ENCODE results near the gene INSYN1.
"Not testable (repeated sequence)": the region's sequence is repeated elsewhere in the genome, so short reads cannot be mapped to it uniquely, and the experiment has no call there.

Gene INSYN1

DNA sequence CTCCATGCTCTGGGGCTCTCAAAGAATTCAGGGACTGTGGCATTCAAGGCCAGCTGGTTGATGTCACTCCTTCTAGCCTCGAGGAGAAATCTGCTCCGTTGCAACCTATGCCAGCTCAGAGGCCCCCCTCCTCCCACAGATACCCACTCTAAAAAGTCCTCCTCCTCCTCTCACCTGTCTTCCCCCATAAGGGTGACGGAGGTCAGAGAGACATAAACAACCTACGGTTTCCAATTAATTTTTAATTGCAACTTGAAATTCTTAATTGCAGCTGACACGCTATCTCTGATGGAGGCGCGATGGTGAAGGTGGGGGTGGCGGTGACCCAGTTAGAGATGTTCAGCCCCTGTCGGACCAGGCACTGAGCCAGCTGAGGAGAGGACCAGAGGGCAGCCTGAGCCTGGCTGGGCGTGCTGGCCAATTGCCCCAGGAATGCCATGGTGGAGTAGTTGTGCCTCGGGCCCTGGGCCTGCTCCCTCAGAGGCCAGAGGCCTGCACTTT lies 43.2 kb upstream of the INSYN1 start:
- ChIA-PET POLR2A (no interaction called here), CTCF (interaction anchor here (1.0 kb wide), 1 partner anchor 119 kb away, joined by 3 read pairs; no protein-coding TSS in a partner anchor)
- H3K4me3 ChIP-seq (ENCODE audit: low read depth, low read length): no peak overlapping the region
- DNase-seq (ENCODE audit: low read depth, low spot score): no peak
- TF ChIP-seq, protein P1, sequence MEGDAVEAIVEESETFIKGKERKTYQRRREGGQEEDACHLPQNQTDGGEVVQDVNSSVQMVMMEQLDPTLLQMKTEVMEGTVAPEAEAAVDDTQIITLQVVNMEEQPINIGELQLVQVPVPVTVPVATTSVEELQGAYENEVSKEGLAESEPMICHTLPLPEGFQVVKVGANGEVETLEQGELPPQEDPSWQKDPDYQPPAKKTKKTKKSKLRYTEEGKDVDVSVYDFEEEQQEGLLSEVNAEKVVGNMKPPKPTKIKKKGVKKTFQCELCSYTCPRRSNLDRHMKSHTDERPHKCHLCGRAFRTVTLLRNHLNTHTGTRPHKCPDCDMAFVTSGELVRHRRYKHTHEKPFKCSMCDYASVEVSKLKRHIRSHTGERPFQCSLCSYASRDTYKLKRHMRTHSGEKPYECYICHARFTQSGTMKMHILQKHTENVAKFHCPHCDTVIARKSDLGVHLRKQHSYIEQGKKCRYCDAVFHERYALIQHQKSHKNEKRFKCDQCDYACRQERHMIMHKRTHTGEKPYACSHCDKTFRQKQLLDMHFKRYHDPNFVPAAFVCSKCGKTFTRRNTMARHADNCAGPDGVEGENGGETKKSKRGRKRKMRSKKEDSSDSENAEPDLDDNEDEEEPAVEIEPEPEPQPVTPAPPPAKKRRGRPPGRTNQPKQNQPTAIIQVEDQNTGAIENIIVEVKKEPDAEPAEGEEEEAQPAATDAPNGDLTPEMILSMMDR (IDR thresholded peaks at IDR 0.05; ENCODE audit: insufficient read depth, low read length, missing control alignments): no peak

GRCh38 chr15:73794443-73795133 lies 41.4 kb upstream of the INSYN1 start:
- ChIA-PET POLR2A (no interaction called here), CTCF (interaction anchor here (0.9 to 1.8 kb wide), 2 partner anchors 14 to 78 kb away, joined by 3 to 6 read pairs; no protein-coding TSS in a partner anchor)
- no peak for DNase-seq (ENCODE audit: low read depth, low spot score)
- H3K4me3 ChIP-seq (ENCODE audit: low read depth, low read length): no peak overlapping the region
- TF ChIP-seq, protein P1 (IDR thresholded peaks at IDR 0.05; ENCODE audit: insufficient read depth, low read length, missing control alignments): no peak

GRCh38 chr15:73792899-73793541 lies 39.9 kb upstream of the INSYN1 start:
- DNase-seq (ENCODE audit: low read depth, low spot score); H3K4me3 ChIP-seq (ENCODE audit: low read depth, low read length); POLR2A ChIA-PET: not testable (repeated sequence)
- CTCF ChIA-PET: interaction anchor here (1.8 to 2.9 kb wide), 2 partner anchors 11 to 12 kb away, joined by 6 to 15 read pairs; no protein-coding TSS in a partner anchor

- CTCF ChIA-PET: interaction anchor here (2.9 kb wide), 1 partner anchor 10 kb away, joined by 15 read pairs; no protein-coding TSS in a partner anchor
Measured at GRCh38 chr15:73792415-73792814, 39.3 kb upstream of the INSYN1 start.

GRCh38 chr15:73789521-73790240 lies 36.5 kb upstream of the INSYN1 start:
- no peak for DNase-seq (ENCODE audit: low read depth, low spot score)
- no peak overlapping the region for H3K4me3 ChIP-seq (ENCODE audit: low read depth, low read length)
- ChIA-PET POLR2A (no interaction called here), CTCF (interaction anchor here (1.6 to 2.9 kb wide), 2 partner anchors 7 to 11 kb away, joined by 7 to 15 read pairs; no protein-coding TSS in a partner anchor)
- TF ChIP-seq, protein P1 (IDR thresholded peaks at IDR 0.05; ENCODE audit: insufficient read depth, low read length, missing control alignments): no peak

More at GRCh38 chr15:73792415-73792814, 39.3 kb upstream of the INSYN1 start:
- DNase-seq (ENCODE audit: low read depth, low spot score): no peak
- POLR2A ChIA-PET: no interaction called here
- no peak overlapping the region for H3K4me3 ChIP-seq (ENCODE audit: low read depth, low read length)
- TF ChIP-seq, protein P1 (IDR thresholded peaks at IDR 0.05; ENCODE audit: insufficient read depth, low read length, missing control alignments): no peak

GRCh38 chr15:73787621-73788020 lies 34.5 kb upstream of the INSYN1 start:
- POLR2A ChIA-PET: no interaction called here
- H3K4me3 ChIP-seq (ENCODE audit: low read depth, low read length): no peak overlapping the region
- CTCF ChIA-PET: no interaction called here
- TF ChIP-seq, protein P1 (IDR thresholded peaks at IDR 0.05; ENCODE audit: insufficient read depth, low read length, missing control alignments): no peak
- DNase-seq (ENCODE audit: low read depth, low spot score): no peak
